Breast epithelium (tissue), 4 donors: ENCODE results near the gene OTOF. TPM values are rescaled to one million over a fixed set of nuclear protein-coding genes. Genes with fewer than 3 reads are reported as not detected.

ENCODE experiments used
- DNase-seq, 2 donors: peaks; one replicate each; pipeline ENCODE4 v3.0.0-alpha.2; 2019; ENCODE audit warnings: low spot score in 2 of 2
- H3K27ac ChIP-seq, 2 donors: fragments of 200-600 bp; sonication (generic) in 1 of 2; one replicate each; pipeline ENCODE4 v1.5.1; 2016 to 2019; ENCODE audit warnings: mild to moderate bottlenecking in 1 of 2
- H3K27me3 ChIP-seq, 2 donors: fragments of 200-600 bp; sonication (generic) in 1 of 2; one replicate each; pipeline versions ENCODE4 v1.5.1 to v1.6.0; 2017 to 2019; ENCODE audit warnings: control low read depth in 1 of 2, mild to moderate bottlenecking in 1 of 2
- H3K36me3 ChIP-seq: fragments of 200-600 bp; one replicate; pipeline ENCODE4 v1.5.1; 2019
- H3K4me1 ChIP-seq, 2 donors: fragments of 200-600 bp; sonication (generic); one replicate each; pipeline ENCODE4 v1.5.1; 2016 to 2019; ENCODE audit warnings: control low read depth in 1 of 2
- H3K4me3 ChIP-seq, 3 donors: fragments of 200-600 bp; sonication (generic); 1 replicate in 2 of 3; 2 replicates in 1 of 3; pipeline ENCODE4 v1.5.1; 2016 to 2019; ENCODE audit warnings: mild to moderate bottlenecking in 3 of 3, moderate library complexity in 2 of 3
- H3K9me3 ChIP-seq, 2 donors: fragments of 200-600 bp; sonication (generic) in 1 of 2; one replicate each; pipeline ENCODE4 v1.5.1; 2016 to 2019; ENCODE audit warnings: control low read depth in 1 of 2
- POLR2A ChIP-seq: fragments of 450-650 bp; IDR thresholded peaks from one replicate; pipeline ENCODE4 v1.6.1; 2016; ENCODE audit warnings: antibody characterized with exemption, mild to moderate bottlenecking, moderate library complexity
- POLR2AphosphoS5 ChIP-seq, 3 donors: sonication (generic); formaldehyde crosslinking; IDR thresholded peaks; one replicate each; pipeline ENCODE4 v1.6.1; 2017; ENCODE audit warnings: antibody characterized with exemption in 3 of 3
- intact Hi-C: fragments of 100-400 bp; cut with DNase I; formaldehyde crosslinking; loops from one replicate; pipeline ENCODE4 v1.15.1; 2023; ENCODE audit warnings: low total_unique reads
- total RNA-seq, 3 donors: library from RNA; depleted of rRNA; stranded (reverse); fragments of >200 nt; gene quantifications; one replicate each; pipeline ENCODE4 v1.1.0, GENCODE V29; 2016
- TF ChIP-seq, protein P1 (sequence below), 3 donors: fragments of 450-650 bp; IDR thresholded peaks; one replicate each; pipeline ENCODE4 v1.5.1; 2016 to 2017; ENCODE audit warnings: antibody characterized with exemption in 3 of 3, mild to moderate bottlenecking in 3 of 3, moderate library complexity in 3 of 3

The OTOF gene
- total RNA-seq, 3 donors from 2014 or later = 0.15 to 0.33 (median 0.32) TPM

DNA sequence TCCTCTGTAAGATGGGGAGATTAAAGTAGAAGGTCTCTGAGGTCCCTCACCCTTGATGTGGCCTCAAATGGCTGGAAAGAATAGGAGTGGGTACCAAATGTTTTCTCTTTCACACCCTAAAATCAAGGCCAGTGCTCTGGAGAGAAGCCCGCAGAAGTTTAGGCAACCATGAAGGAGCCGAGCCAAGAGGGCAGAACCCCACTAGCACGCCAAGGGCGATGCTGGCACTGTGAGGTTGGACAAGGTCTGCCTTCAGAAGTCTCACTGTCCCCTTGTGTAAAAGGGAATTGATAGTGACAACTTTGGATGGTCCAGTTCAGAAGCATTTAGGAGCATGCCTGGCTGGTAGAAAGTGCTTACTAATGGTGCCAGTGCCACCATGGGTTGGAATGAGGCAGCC lies 16.3 kb upstream of the OTOF start:
- no peaks in the 10 kb centered on the region for H3K4me1 ChIP-seq
- H3K9me3 ChIP-seq = no peaks in the 10 kb centered on the region
- no peaks in the 10 kb centered on the region for H3K27me3 ChIP-seq

DNA sequence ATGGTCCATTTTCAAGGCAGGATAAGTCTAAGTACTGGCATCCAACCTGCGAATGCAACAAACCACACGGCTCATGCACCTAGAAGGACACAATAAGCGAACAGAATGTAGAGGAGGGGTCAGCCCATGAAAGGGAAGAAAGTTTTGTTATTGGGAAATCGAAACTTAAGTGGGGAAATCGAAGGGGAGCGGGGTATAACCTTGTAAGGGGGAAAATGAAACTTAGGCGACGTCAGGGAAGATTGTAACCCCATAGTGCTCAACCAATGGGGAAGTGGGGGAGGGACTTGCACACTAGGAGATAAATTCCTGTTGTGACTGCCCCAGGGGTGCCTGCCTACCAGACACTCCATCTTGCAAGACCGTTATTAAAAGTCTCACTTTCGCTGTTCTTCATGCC lies 15.6 kb upstream of the OTOF start:
- DNase-seq = no peak
- intact Hi-C loops = no loop called here
- Histone ChIP-seq H3K27me3 (no peaks in the 10 kb centered on the region), H3K27ac (no peak overlapping the region), H3K9me3 (no peaks in the 10 kb centered on the region), H3K36me3 (no peaks in the 10 kb centered on the region), H3K4me3 (no peak overlapping the region), H3K4me1 (no peaks in the 10 kb centered on the region)
- TF ChIP-seq POLR2A = no peak
- TF ChIP-seq POLR2AphosphoS5 (IDR thresholded peaks at IDR 0.05) = no peak
- TF ChIP-seq, protein P1, sequence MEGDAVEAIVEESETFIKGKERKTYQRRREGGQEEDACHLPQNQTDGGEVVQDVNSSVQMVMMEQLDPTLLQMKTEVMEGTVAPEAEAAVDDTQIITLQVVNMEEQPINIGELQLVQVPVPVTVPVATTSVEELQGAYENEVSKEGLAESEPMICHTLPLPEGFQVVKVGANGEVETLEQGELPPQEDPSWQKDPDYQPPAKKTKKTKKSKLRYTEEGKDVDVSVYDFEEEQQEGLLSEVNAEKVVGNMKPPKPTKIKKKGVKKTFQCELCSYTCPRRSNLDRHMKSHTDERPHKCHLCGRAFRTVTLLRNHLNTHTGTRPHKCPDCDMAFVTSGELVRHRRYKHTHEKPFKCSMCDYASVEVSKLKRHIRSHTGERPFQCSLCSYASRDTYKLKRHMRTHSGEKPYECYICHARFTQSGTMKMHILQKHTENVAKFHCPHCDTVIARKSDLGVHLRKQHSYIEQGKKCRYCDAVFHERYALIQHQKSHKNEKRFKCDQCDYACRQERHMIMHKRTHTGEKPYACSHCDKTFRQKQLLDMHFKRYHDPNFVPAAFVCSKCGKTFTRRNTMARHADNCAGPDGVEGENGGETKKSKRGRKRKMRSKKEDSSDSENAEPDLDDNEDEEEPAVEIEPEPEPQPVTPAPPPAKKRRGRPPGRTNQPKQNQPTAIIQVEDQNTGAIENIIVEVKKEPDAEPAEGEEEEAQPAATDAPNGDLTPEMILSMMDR (IDR thresholded peaks at IDR 0.05) = no peak

More for the DNA sequence above, 16.3 kb upstream of the OTOF start:
- intact Hi-C loops = no loop called here
- DNase-seq = no peak
- TF ChIP-seq POLR2A = no peak
- Histone ChIP-seq H3K4me3 (no peak overlapping the region), H3K27ac (no peak overlapping the region), H3K36me3 (no peaks in the 10 kb centered on the region)

DNA sequence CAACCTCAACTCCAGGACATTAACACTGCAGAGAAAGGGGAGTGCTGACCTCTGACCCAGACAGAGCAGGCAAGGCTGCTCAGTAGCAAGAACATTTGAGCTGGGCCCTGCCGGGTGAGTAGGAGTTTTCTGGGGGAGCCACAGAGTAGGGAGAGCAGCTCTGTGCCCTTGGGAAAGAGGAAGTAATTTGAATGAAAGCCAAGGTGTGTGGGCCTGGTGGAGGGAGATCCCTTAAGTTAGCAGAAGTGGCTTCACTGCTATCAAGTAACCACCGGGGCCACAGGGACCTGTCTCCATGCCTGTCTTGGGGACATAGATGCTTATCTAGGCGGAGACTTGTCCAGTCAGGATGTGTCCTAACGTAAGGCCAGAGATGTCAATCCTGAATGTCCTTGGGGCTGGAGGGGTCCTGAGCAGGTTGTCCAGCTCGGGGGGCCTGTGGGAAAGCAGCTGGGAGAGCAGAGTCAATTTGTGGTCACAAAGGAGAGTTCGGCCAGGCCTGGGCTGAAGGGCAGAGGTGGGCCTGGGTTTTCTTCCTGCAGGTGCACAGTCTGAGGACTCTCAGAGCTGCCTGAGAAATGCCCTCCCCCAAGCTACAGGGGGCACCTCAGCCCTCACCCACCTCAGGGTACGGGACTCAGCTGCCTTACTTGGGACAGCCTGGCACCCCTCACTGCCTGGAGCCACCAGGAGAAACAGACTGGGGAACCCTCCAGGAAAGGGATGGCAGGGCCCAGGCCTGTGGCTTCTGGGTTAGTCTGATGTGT lies 15.0 kb upstream of the OTOF start:
- Histone ChIP-seq H3K4me1 (no peaks in the 10 kb centered on the region), H3K27ac (no peak overlapping the region), H3K36me3 (no peaks in the 10 kb centered on the region), H3K9me3 (no peaks in the 10 kb centered on the region), H3K4me3 (no peak overlapping the region), H3K27me3 (no peaks in the 10 kb centered on the region)
- no peak for DNase-seq
- no peak for TF ChIP-seq POLR2A
- intact Hi-C loops = no loop called here

DNA sequence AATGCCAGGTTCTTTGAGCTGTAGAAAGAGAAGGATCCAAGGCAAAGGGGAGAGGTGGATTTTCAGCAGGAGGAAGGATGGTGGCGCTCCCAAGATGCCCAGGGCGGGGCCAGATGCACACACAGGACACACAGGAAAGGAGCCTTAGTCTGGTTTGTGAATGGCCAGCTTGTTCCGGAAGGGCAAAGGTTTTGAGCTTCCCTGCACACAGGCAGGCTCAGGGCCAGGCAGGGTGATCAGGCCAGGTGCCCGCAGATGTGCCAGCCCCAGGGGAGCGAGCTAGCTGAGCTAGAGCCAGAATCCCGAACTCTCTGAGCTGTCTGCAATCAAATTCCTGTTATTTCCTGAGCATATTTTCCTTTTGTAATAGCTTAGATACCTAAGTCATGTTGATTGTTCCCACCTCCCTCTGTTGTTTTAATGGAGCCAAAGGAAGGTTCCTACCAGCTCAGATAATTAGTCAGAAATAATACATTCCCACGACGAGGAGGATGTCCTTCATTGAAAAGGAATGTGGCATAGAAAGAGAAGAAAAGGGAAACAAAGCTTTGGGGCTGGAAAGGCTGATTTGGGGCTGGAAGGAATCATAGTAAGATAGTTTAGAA lies 13.7 kb upstream of the OTOF start:
- no peak for DNase-seq
- Histone ChIP-seq H3K9me3 (no peaks in the 10 kb centered on the region), H3K4me1 (no peaks in the 10 kb centered on the region), H3K4me3 (no peak overlapping the region), H3K27ac (no peak overlapping the region), H3K27me3 (no peaks in the 10 kb centered on the region), H3K36me3 (no peaks in the 10 kb centered on the region)
- intact Hi-C loops = no loop called here
- no peak for TF ChIP-seq POLR2A
- TF ChIP-seq, protein P1 (IDR thresholded peaks at IDR 0.05) = no peak
- no peak for TF ChIP-seq POLR2AphosphoS5 (IDR thresholded peaks at IDR 0.05)

DNA sequence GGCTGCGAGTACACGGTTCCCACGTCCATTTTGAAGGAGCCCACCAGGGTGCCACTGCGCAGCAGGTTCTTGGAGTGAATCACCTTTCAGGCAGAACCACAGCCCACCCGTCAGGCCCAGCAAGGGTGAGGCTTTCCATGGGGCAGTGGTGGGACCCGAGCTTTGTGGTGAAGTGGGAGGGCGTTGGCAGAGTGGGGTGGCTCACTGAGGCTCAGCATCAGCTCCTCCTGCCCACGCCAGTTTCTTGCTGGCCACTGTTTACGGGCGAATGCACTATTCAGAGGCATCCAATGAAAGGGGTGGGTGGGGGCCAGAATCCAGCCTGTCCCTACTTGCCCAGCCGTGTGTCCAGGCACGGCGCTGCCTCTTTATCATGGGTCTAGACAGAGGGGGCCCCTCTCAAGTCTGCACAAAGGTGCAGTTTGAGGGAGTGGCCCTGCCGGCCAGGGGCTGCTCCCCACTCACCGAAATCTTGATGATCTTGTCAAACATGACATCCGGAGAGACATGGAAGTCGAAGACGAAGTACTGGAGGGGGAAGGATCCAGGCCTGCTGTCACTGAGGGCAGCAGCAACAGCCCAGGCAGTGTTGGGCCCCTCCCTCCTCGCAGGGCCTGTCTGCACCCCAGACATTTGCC lies 11.4 kb upstream of the OTOF start:
- Histone ChIP-seq H3K9me3 (no peaks in the 10 kb centered on the region), H3K27ac (no peak overlapping the region), H3K27me3 (no peaks in the 10 kb centered on the region), H3K36me3 (no peaks in the 10 kb centered on the region), H3K4me3 (no peak overlapping the region), H3K4me1 (no peaks in the 10 kb centered on the region)
- no peak for DNase-seq
- TF ChIP-seq POLR2A (no peak), POLR2AphosphoS5 (IDR thresholded peaks at IDR 0.05) (no peak)
- TF ChIP-seq, protein P1 (IDR thresholded peaks at IDR 0.05) = no peak
- intact Hi-C loops = no loop called here
